Hepatocyte (in vitro differentiated cells): ENCODE results near the gene TMEM45A. TPM values are rescaled to one million over a fixed set of nuclear protein-coding genes. Genes with fewer than 3 reads are reported as not detected.

Source experiments
- DNase-seq: peaks from one replicate; pipeline ENCODE4 v3.0.0-alpha.2; 2016; ENCODE audit warnings: low spot score
- H2AFZ ChIP-seq: fragments of 200-600 bp; sonication (generic); 2 replicates; pipeline ENCODE4 v1.6.0; 2016; ENCODE audit warnings: antibody characterized with exemption, mild to moderate bottlenecking
- H3K27ac ChIP-seq: fragments of 200-600 bp; sonication (generic); 2 replicates; pipeline ENCODE4 v1.5.1; 2016; ENCODE audit warnings: mild to moderate bottlenecking
- H3K27me3 ChIP-seq: fragments of 200-600 bp; sonication (generic); 2 replicates; pipeline ENCODE4 v1.6.1; 2016
- H3K36me3 ChIP-seq: fragments of 200-600 bp; sonication (generic); replicated peaks from 2 replicates; pipeline ENCODE4 v1.5.1; 2016; ENCODE audit warnings: low read depth; ENCODE audit not compliant: insufficient read depth
- H3K4me1 ChIP-seq: fragments of 200-600 bp; sonication (generic); 2 replicates; pipeline ENCODE4 v1.5.1; 2016; ENCODE audit warnings: mild to moderate bottlenecking, moderate library complexity; ENCODE audit not compliant: insufficient read depth
- H3K4me2 ChIP-seq: fragments of 200-600 bp; sonication (generic); 2 replicates; pipeline ENCODE4 v1.6.0; 2016
- H3K4me3 ChIP-seq: fragments of 200-600 bp; sonication (generic); 2 replicates; pipeline ENCODE4 v1.5.1; 2016; ENCODE audit warnings: mild to moderate bottlenecking
- H3K79me2 ChIP-seq: fragments of 200-600 bp; sonication (generic); 2 replicates; pipeline ENCODE4 v1.6.0; 2017; ENCODE audit warnings: mild to moderate bottlenecking
- H3K9me2 ChIP-seq: fragments of 200-600 bp; sonication (generic); replicated peaks from 2 replicates; pipeline ENCODE4 v1.6.0; 2017; ENCODE audit warnings: mild to moderate bottlenecking; ENCODE audit not compliant: insufficient read depth
- H3K9me3 ChIP-seq: fragments of 200-600 bp; sonication (generic); 2 replicates; pipeline ENCODE4 v1.5.1; 2016; ENCODE audit warnings: low read depth, mild to moderate bottlenecking
- H4K20me1 ChIP-seq: fragments of 200-600 bp; sonication (generic); 2 replicates; pipeline ENCODE4 v1.6.0; 2016; ENCODE audit warnings: mild to moderate bottlenecking; ENCODE audit not compliant: insufficient read depth, poor library complexity, severe bottlenecking
- EZH2 ChIP-seq: fragments of 200-600 bp; sonication (generic); IDR thresholded peaks from 2 replicates; pipeline ENCODE4 v1.6.1; 2016; ENCODE audit warnings: antibody characterized with exemption, mild to moderate bottlenecking, borderline replicate concordance
- EZH2phosphoT487 ChIP-seq: fragments of 200-600 bp; sonication (generic); IDR thresholded peaks from one replicate; pipeline ENCODE4 v1.6.1; 2018; ENCODE audit warnings: antibody characterized with exemption, mild to moderate bottlenecking, low read depth, moderate library complexity; ENCODE audit not compliant: unreplicated experiment, severe bottlenecking
- WGBS: methylation state at CpG from one replicate; pipeline ENCODE4 v1.1.6; 2016; ENCODE audit warnings: low lambda C conversion rate; ENCODE audit errors: missing lambda C conversion rate; 5-methylcytosine and 5-hydroxymethylcytosine counted together
- polyA plus RNA-seq: library from polyadenylated mRNA; unstranded; fragments of >200 nt; fragmentation: Nextera tagmentation; extraction: Ambion mirVana; gene quantifications from 2 replicates; pipeline ENCODE4 v1.2.1, GENCODE V29; 2016
- total RNA-seq: library from RNA; depleted of rRNA; stranded (reverse); fragments of >200 nt; gene quantifications from 2 replicates; pipeline ENCODE4 v1.2.3, GENCODE V29; 2014
- TF ChIP-seq, protein P1 (sequence below): fragments of 200-600 bp; sonication (generic); IDR thresholded peaks from 2 replicates; pipeline ENCODE4 v1.5.1; 2016; ENCODE audit warnings: antibody characterized with exemption, mild to moderate bottlenecking; ENCODE audit not compliant: poor library complexity

The TMEM45A gene
- total and polyA plus RNA-seq, 2 experiments from 2014 or later = 82.6 to 88.0 TPM

DNA sequence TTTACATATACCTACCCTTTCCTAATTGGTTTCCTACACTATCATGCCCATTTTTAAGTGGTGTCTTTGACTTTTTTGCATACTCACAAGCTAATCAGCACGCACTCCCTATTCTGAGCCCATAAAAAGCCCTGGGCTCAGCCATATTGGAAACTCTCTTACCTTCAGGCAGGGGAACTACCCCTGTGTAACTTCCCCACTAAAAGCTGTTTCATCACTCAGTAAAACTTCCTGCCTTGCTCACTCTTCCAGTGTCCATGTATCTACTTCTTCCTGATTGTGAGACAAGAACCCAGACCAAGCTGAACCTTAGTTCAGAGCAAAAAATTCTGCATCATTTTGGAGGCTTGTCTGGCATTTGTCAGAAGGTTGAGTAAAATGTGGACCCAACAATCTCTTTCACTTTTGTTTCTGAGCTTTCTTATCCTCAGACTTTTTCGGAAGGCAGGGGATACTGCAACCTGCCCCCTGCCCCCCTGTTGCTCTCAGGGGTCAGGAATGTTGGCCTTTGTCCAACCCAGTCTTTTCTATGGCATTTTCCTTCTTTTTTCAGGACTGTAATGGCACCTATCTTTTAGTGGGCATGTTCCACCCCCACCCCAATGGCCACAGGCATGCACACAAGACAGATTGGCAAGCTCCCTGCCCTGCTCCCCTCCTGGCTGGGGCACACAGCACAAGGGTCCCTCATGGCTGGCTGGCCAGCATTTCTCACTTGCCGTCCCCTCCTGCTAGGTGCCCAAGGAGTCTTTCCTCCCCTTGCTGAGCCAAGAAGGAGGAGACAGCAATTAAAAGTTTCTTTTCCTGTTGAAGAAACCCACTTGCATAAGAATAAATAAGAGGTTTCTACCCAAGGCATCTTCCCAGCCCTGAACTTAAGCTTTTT lies 26.3 kb upstream of the TMEM45A start:
- Histone ChIP-seq H3K4me1 (no peaks in the 10 kb centered on the region), H3K4me2 (no peak overlapping the region), H3K27ac (no peak overlapping the region), H3K36me3 (no peaks in the 10 kb centered on the region), H2AFZ (no peak overlapping the region), H3K79me2 (no peaks in the 10 kb centered on the region), H3K9me3 (no peaks in the 10 kb centered on the region), H4K20me1 (no peaks in the 10 kb centered on the region), H3K27me3 (no peaks in the 10 kb centered on the region), H3K4me3 (no peak overlapping the region), H3K9me2 (no peaks in the 10 kb centered on the region)
- 97% methylated on average over 3 of the region's 3 CpGs for WGBS
- TF ChIP-seq, protein P1, sequence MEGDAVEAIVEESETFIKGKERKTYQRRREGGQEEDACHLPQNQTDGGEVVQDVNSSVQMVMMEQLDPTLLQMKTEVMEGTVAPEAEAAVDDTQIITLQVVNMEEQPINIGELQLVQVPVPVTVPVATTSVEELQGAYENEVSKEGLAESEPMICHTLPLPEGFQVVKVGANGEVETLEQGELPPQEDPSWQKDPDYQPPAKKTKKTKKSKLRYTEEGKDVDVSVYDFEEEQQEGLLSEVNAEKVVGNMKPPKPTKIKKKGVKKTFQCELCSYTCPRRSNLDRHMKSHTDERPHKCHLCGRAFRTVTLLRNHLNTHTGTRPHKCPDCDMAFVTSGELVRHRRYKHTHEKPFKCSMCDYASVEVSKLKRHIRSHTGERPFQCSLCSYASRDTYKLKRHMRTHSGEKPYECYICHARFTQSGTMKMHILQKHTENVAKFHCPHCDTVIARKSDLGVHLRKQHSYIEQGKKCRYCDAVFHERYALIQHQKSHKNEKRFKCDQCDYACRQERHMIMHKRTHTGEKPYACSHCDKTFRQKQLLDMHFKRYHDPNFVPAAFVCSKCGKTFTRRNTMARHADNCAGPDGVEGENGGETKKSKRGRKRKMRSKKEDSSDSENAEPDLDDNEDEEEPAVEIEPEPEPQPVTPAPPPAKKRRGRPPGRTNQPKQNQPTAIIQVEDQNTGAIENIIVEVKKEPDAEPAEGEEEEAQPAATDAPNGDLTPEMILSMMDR = no peak
- no peak for TF ChIP-seq EZH2phosphoT487
- TF ChIP-seq EZH2 = no peak
- no peak for DNase-seq

DNA sequence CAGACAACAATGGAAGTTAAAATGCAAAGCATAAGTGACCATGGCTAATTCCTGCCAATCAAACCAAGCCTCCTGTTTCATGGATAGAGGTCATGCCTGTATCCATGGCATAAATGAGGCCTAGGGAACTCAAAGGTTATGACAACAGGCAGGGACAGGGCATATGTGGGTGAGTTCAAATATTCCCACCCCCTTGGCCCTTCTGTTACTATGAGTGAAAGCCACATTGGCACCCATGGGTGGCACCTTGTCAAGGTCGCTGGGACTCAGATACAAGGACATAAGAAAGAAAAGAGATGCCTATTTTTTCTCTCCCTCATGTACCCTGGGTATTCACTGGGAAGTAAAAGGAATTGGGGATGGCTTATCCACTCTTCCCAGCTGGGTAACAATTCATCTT lies 25.3 kb upstream of the TMEM45A start:
- DNase-seq = no peak
- H3K27ac ChIP-seq = no peak overlapping the region
- no peaks in the 10 kb centered on the region for H4K20me1 ChIP-seq
- no peaks in the 10 kb centered on the region for H3K79me2 ChIP-seq
- H3K9me3 ChIP-seq = no peaks in the 10 kb centered on the region
- no peaks in the 10 kb centered on the region for H3K27me3 ChIP-seq
- H3K4me3 ChIP-seq = no peak overlapping the region
- no peak for TF ChIP-seq EZH2phosphoT487
- no peak for TF ChIP-seq EZH2
- no peaks in the 10 kb centered on the region for H3K36me3 ChIP-seq
- no peak overlapping the region for H2AFZ ChIP-seq
- no peaks in the 10 kb centered on the region for H3K9me2 ChIP-seq
- H3K4me1 ChIP-seq = no peaks in the 10 kb centered on the region
- 88% methylated on average over 1 of the region's 1 CpG for WGBS
- H3K4me2 ChIP-seq = no peak overlapping the region

DNA sequence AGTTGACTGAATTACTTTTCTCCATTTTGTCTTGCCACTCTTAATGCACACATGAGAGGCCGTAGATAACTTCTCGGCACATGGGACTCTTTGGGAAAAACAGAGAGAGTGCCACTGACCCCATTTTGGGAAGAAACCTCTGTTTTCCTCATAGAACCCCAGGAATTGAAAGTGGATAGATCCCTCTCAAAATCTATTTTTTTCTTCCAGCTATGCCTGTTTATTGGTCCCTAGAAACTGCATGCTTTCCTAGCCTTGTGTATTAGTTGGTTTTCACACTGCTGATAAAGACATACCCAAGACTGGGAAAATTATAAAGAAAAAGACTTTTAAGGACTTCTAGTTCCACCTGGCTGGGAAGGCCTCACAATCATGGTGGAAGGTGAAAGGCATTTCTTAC lies 23.7 kb upstream of the TMEM45A start:
- no peaks in the 10 kb centered on the region for H3K36me3 ChIP-seq
- no peak for DNase-seq
- no peaks in the 10 kb centered on the region for H4K20me1 ChIP-seq
- H3K27ac ChIP-seq = no peak overlapping the region
- no peaks in the 10 kb centered on the region for H3K4me1 ChIP-seq
- H3K4me2 ChIP-seq = no peak overlapping the region
- H3K79me2 ChIP-seq = no peaks in the 10 kb centered on the region
- WGBS = 98% methylated on average over 2 of the region's 2 CpGs
- H3K9me3 ChIP-seq = no peaks in the 10 kb centered on the region
- TF ChIP-seq, protein P1 = no peak
- TF ChIP-seq EZH2 = no peak
- H3K9me2 ChIP-seq = no peaks in the 10 kb centered on the region
- no peak overlapping the region for H2AFZ ChIP-seq
- H3K4me3 ChIP-seq = no peak overlapping the region
- H3K27me3 ChIP-seq = no peaks in the 10 kb centered on the region

DNA sequence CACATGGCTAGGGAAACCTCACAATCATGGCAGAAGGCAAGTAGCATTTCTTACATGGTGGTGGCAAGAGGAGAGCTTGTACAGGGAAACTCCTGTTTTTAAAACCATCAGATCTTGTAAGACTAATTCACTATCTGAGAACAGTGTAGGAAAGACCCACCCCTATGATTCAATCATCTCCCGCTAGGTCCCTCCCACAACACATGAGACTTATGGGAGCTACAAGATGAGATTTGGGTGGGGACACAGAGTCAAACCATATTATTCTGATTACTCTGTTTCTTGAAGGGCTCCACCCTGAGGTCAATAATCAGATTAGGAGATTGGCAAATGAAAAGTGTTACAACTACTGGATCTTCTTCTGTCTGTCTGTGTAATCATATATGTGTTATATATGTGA lies 21.5 kb upstream of the TMEM45A start:
- no peaks in the 10 kb centered on the region for H3K36me3 ChIP-seq
- no peak overlapping the region for H3K4me2 ChIP-seq
- DNase-seq = no peak
- no peak overlapping the region for H2AFZ ChIP-seq
- no peak overlapping the region for H3K27ac ChIP-seq
- 100% methylated on average over 1 of the region's 1 CpG for WGBS
- no peaks in the 10 kb centered on the region for H3K27me3 ChIP-seq
- H4K20me1 ChIP-seq = no peaks in the 10 kb centered on the region
- H3K79me2 ChIP-seq = no peaks in the 10 kb centered on the region
- TF ChIP-seq EZH2 = no peak
- TF ChIP-seq, protein P1 = no peak
- no peak for TF ChIP-seq EZH2phosphoT487
- H3K4me1 ChIP-seq = no peaks in the 10 kb centered on the region
- no peaks in the 10 kb centered on the region for H3K9me3 ChIP-seq
- H3K4me3 ChIP-seq = no peak overlapping the region
- no peaks in the 10 kb centered on the region for H3K9me2 ChIP-seq
